Activated CD8-positive, alpha-beta memory T cell treated with anti-CD3 and anti-CD28 coated beads, Interleukin-2, amount 10 ng/mL, durations not matched to agents 7 days and 5 days (primary cell): ENCODE data around the gene SGMS1. TPM values are rescaled to one million over a fixed set of nuclear protein-coding genes. Genes with fewer than 3 reads are reported as not detected.
A peak's percentile ranks its signal among the peaks of the same experiment; 100 is the strongest.
"Not testable (repeated sequence)": the region's sequence is repeated elsewhere in the genome, so short reads cannot be mapped to it uniquely, and the experiment has no call there.

ENCODE experiments used
- ATAC-seq: fragments of 150-1000 bp; cut with Tn5 transposase; one replicate; pipeline ENCODE4 v1.10.0; 2021; ENCODE audit warnings: moderate library complexity
- CTCF ChIA-PET: fragments of 350-600 bp; sonication (Branson Sonifier 250); formaldehyde crosslinking; loops from one replicate; lab custom pipeline; 2021; ENCODE audit warnings: antibody characterized with exemption; lab: Charles Lee
- DNase-seq: peaks from one replicate; pipeline ENCODE4 v3.0.0-alpha.2; 2020
- H3K27ac Mint-ChIP-seq: one replicate; pipeline ENCODE4 v1.8.0; 2021; ENCODE audit warnings: mild to moderate bottlenecking, mixed read lengths
- H3K27me3 Mint-ChIP-seq: one replicate; pipeline ENCODE4 v1.8.0; 2021; ENCODE audit warnings: mixed read lengths
- H3K36me3 Mint-ChIP-seq: one replicate; pipeline ENCODE4 v1.8.0; 2021; ENCODE audit warnings: mild to moderate bottlenecking, mixed read lengths
- H3K4me1 Mint-ChIP-seq: one replicate; pipeline ENCODE4 v1.8.0; 2021; ENCODE audit warnings: mixed read lengths
- H3K4me3 Mint-ChIP-seq: one replicate; pipeline ENCODE4 v1.8.0; 2021; ENCODE audit warnings: mild to moderate bottlenecking, moderate library complexity, mixed read lengths
- H3K9me3 Mint-ChIP-seq: one replicate; pipeline ENCODE4 v1.8.0; 2022; ENCODE audit warnings: low read depth, mixed read lengths
- total RNA-seq, 2 experiments: library from RNA; stranded (reverse); gene quantifications; one replicate each; pipeline ENCODE4 v1.2.3, GENCODE V29; 2021

The SGMS1 gene
- total RNA-seq, 2 experiments from 2014 or later: 37.0 to 38.4 TPM

- Mint-ChIP-seq H3K27me3 (no peaks in the 10 kb centered on the region), H3K4me3 (peak overlapping the region; percentile 52), H3K4me1 (peaks cover 78% of the 10 kb centered on the region), H3K9me3 (no peaks in the 10 kb centered on the region), H3K36me3 (peaks cover 8% of the 10 kb centered on the region), H3K27ac (peak overlapping the region; percentile 81)
- ATAC-seq: peak; percentile 62
- CTCF ChIA-PET: no interaction called here
- DNase-seq: peak; percentile 66
Measured at GRCh38 chr10:50540069-50540825, 83.5 kb downstream of the SGMS1 start.

GRCh38 chr10:50538555-50539398 is 85.0 kb downstream of the SGMS1 start:
- H3K4me3 Mint-ChIP-seq: peak overlapping the region; percentile 4
- CTCF ChIA-PET: interaction anchor here (1.0 kb wide), 2 partner anchors 13 to 119 kb away, joined by 4 to 5 read pairs; no protein-coding TSS in a partner anchor
- H3K36me3 Mint-ChIP-seq: peaks cover 8% of the 10 kb centered on the region
- H3K27ac Mint-ChIP-seq: peak overlapping the region; percentile 65
- no peaks in the 10 kb centered on the region for H3K9me3 Mint-ChIP-seq
- ATAC-seq: peak; percentile 35
- H3K27me3 Mint-ChIP-seq: no peaks in the 10 kb centered on the region
- H3K4me1 Mint-ChIP-seq: peaks cover 68% of the 10 kb centered on the region
- DNase-seq: peak; percentile 46

- Mint-ChIP-seq H3K4me3 (no peak overlapping the region), H3K9me3 (no peaks in the 10 kb centered on the region), H3K4me1 (peaks cover 50% of the 10 kb centered on the region), H3K27ac (no peak overlapping the region), H3K27me3 (no peaks in the 10 kb centered on the region), H3K36me3 (peaks cover 8% of the 10 kb centered on the region)
- ATAC-seq (no peak), DNase-seq (no peak)
- CTCF ChIA-PET: interaction anchor here (0.5 to 2.0 kb wide), 3 partner anchors 24 to 104 kb away, joined by 3 to 4 read pairs (median 3); no protein-coding TSS in a partner anchor
Measured at GRCh38 chr10:50536617-50537240, 87.0 kb downstream of the SGMS1 start.

- not testable (repeated sequence) for H3K27ac Mint-ChIP-seq, ATAC-seq, H3K4me3 Mint-ChIP-seq, H3K9me3 Mint-ChIP-seq, H3K36me3 Mint-ChIP-seq, DNase-seq, H3K27me3 Mint-ChIP-seq
- CTCF ChIA-PET: interaction anchor here (1.0 kb wide), 3 partner anchors 12 to 70 kb away, joined by 3 to 4 read pairs (median 3); no protein-coding TSS in a partner anchor
- H3K4me1 Mint-ChIP-seq: peaks cover 31% of the 10 kb centered on the region
Measured at GRCh38 chr10:50534748-50535376, 88.9 kb downstream of the SGMS1 start.

GRCh38 chr10:50533296-50533695 is 90.5 kb downstream of the SGMS1 start:
- Mint-ChIP-seq H3K4me1 (peaks cover 18% of the 10 kb centered on the region), H3K27me3 (no peaks in the 10 kb centered on the region), H3K27ac (no peak overlapping the region), H3K9me3 (no peaks in the 10 kb centered on the region), H3K36me3 (peaks cover 3% of the 10 kb centered on the region), H3K4me3 (no peak overlapping the region)
- ATAC-seq (no peak), DNase-seq (no peak)
- CTCF ChIA-PET: interaction anchor here (1.0 kb wide), 1 partner anchor 19 kb away, joined by 3 read pairs; no protein-coding TSS in a partner anchor

- no peaks in the 10 kb centered on the region for H3K27me3 Mint-ChIP-seq
- ATAC-seq: no peak
- H3K4me1 Mint-ChIP-seq: peaks cover 17% of the 10 kb centered on the region
- no peak overlapping the region for H3K27ac Mint-ChIP-seq
- no peaks in the 10 kb centered on the region for H3K9me3 Mint-ChIP-seq
- H3K36me3 Mint-ChIP-seq: peaks cover 4% of the 10 kb centered on the region
- no peak for DNase-seq
- H3K4me3 Mint-ChIP-seq: no peak overlapping the region
- CTCF ChIA-PET: interaction anchor here (2.0 kb wide), 1 partner anchor 64 kb away, joined by 4 read pairs; no protein-coding TSS in a partner anchor
Measured at GRCh38 chr10:50531388-50532077, 92.2 kb downstream of the SGMS1 start.

- H3K9me3 Mint-ChIP-seq: no peaks in the 10 kb centered on the region
- DNase-seq: no peak
- H3K27ac Mint-ChIP-seq: no peak overlapping the region
- CTCF ChIA-PET: interaction anchor here (1.4 kb wide), 1 partner anchor 17 kb away, joined by 3 read pairs; no protein-coding TSS in a partner anchor
- ATAC-seq: no peak
- H3K27me3 Mint-ChIP-seq: no peaks in the 10 kb centered on the region
- H3K4me1 Mint-ChIP-seq: peaks cover 16% of the 10 kb centered on the region
- H3K4me3 Mint-ChIP-seq: no peak overlapping the region
- peaks cover 9% of the 10 kb centered on the region for H3K36me3 Mint-ChIP-seq
Measured at GRCh38 chr10:50529660-50530059, 94.1 kb downstream of the SGMS1 start.

- CTCF ChIA-PET: no interaction called here
- Mint-ChIP-seq H3K36me3 (peaks cover 14% of the 10 kb centered on the region), H3K27me3 (no peaks in the 10 kb centered on the region), H3K9me3 (no peaks in the 10 kb centered on the region), H3K4me3 (no peak overlapping the region), H3K4me1 (peaks cover 16% of the 10 kb centered on the region), H3K27ac (no peak overlapping the region)
- DNase-seq: no peak
- no peak for ATAC-seq
Measured at GRCh38 chr10:50528206-50528605, 95.5 kb downstream of the SGMS1 start.

GRCh38 chr10:50527442-50528043 is 96.2 kb downstream of the SGMS1 start:
- H3K9me3 Mint-ChIP-seq: no peaks in the 10 kb centered on the region
- ATAC-seq: peak; percentile 88

GRCh38 chr10:50526185-50526584 is 97.6 kb downstream of the SGMS1 start:
- H3K4me3 Mint-ChIP-seq: no peak overlapping the region
- peaks cover 15% of the 10 kb centered on the region for H3K36me3 Mint-ChIP-seq
- no peaks in the 10 kb centered on the region for H3K27me3 Mint-ChIP-seq
- no peak for DNase-seq
- no peaks in the 10 kb centered on the region for H3K9me3 Mint-ChIP-seq
- CTCF ChIA-PET: interaction anchor here (0.6 kb wide), 1 partner anchor 105 kb away, joined by 4 read pairs; no protein-coding TSS in a partner anchor
- ATAC-seq: no peak
- H3K4me1 Mint-ChIP-seq: peaks cover 21% of the 10 kb centered on the region
- no peak overlapping the region for H3K27ac Mint-ChIP-seq

More at GRCh38 chr10:50527442-50528043, 96.2 kb downstream of the SGMS1 start:
- DNase-seq: peak; percentile 52
- CTCF ChIA-PET: interaction anchor here (1.0 kb wide), 1 partner anchor 12 kb away, joined by 3 read pairs; no protein-coding TSS in a partner anchor
- Mint-ChIP-seq H3K4me1 (peaks cover 21% of the 10 kb centered on the region), H3K36me3 (peaks cover 14% of the 10 kb centered on the region), H3K27ac (peak overlapping the region; percentile 48), H3K4me3 (no peak overlapping the region), H3K27me3 (no peaks in the 10 kb centered on the region)

- H3K4me3 Mint-ChIP-seq: no peak overlapping the region
- ATAC-seq: no peak
- H3K4me1 Mint-ChIP-seq: peaks cover 20% of the 10 kb centered on the region
- no peaks in the 10 kb centered on the region for H3K9me3 Mint-ChIP-seq
- H3K27me3 Mint-ChIP-seq: no peaks in the 10 kb centered on the region
- peaks cover 15% of the 10 kb centered on the region for H3K36me3 Mint-ChIP-seq
- H3K27ac Mint-ChIP-seq: no peak overlapping the region
- CTCF ChIA-PET: no interaction called here
- no peak for DNase-seq
Measured at GRCh38 chr10:50523357-50523756, 100.4 kb downstream of the SGMS1 start.

GRCh38 chr10:50522908-50523307 is 100.8 kb downstream of the SGMS1 start:
- Mint-ChIP-seq H3K27ac (no peak overlapping the region), H3K4me3 (no peak overlapping the region), H3K27me3 (no peaks in the 10 kb centered on the region), H3K4me1 (peaks cover 18% of the 10 kb centered on the region), H3K36me3 (peaks cover 18% of the 10 kb centered on the region), H3K9me3 (no peaks in the 10 kb centered on the region)
- DNase-seq (no peak), ATAC-seq (no peak)
- CTCF ChIA-PET: interaction anchor here (1.0 kb wide), 1 partner anchor 13 kb away, joined by 4 read pairs; no protein-coding TSS in a partner anchor
